Stimulated activated CD8-positive, alpha-beta memory T cell treated with anti-CD3 and anti-CD28 coated beads, Interleukin-7, amount 100 ng/mL, for 4 hours (primary cell): Measurements from ENCODE around the gene MAP7.
"Not testable (repeated sequence)": the region's sequence is repeated elsewhere in the genome, so short reads cannot be mapped to it uniquely, and the experiment has no call there.

Experiments
- DNase-seq, 2 donors: peaks; one replicate each; pipeline ENCODE4 v3.0.0-alpha.2; 2020; ENCODE audit warnings: low read depth in 2 of 2

Gene MAP7

GRCh38 chr6:136468711-136469110, 81.5 kb downstream of the MAP7 start:
- DNase-seq, result no peak

GRCh38 chr6:136467186-136467585, 83.0 kb downstream of the MAP7 start:
- no peak for DNase-seq

GRCh38 chr6:136466777-136467176, 83.4 kb downstream of the MAP7 start:
- no peak for DNase-seq

- DNase-seq, result no peak
Measured at GRCh38 chr6:136465766-136466303, 84.4 kb downstream of the MAP7 start.

- no peak for DNase-seq
Measured at GRCh38 chr6:136464874-136465273, 85.3 kb downstream of the MAP7 start.

GRCh38 chr6:136464148-136464547, 86.1 kb downstream of the MAP7 start:
- no peak for DNase-seq

- no peak for DNase-seq
Measured at GRCh38 chr6:136463743-136464142, 86.5 kb downstream of the MAP7 start.

GRCh38 chr6:136446579-136447187, 103.5 kb downstream of the MAP7 start:
- no peak for DNase-seq

GRCh38 chr6:136446145-136446544, 104.1 kb downstream of the MAP7 start:
- DNase-seq, result no peak

- no peak for DNase-seq
Measured at GRCh38 chr6:136445063-136445462, 105.2 kb downstream of the MAP7 start.

- no peak for DNase-seq
Measured at GRCh38 chr6:136440203-136440602, 110.0 kb downstream of the MAP7 start.

GRCh38 chr6:136439514-136440190, 110.6 kb downstream of the MAP7 start:
- DNase-seq, result no peak

GRCh38 chr6:136438441-136438840, 111.8 kb downstream of the MAP7 start:
- no peak for DNase-seq

- no peak for DNase-seq
Measured at GRCh38 chr6:136437246-136437645, 113.0 kb downstream of the MAP7 start.

GRCh38 chr6:136435101-136435500, 115.1 kb downstream of the MAP7 start:
- DNase-seq, result no peak

- DNase-seq, result not testable (repeated sequence)
Measured at GRCh38 chr6:136431306-136431705, 118.9 kb downstream of the MAP7 start.

GRCh38 chr6:136429264-136430065, 120.8 kb downstream of the MAP7 start:
- no peak for DNase-seq

GRCh38 chr6:136427378-136427717, 122.9 kb downstream of the MAP7 start:
- no peak for DNase-seq

- DNase-seq, result no peak
Measured at GRCh38 chr6:136426627-136427377, 123.4 kb downstream of the MAP7 start.

- DNase-seq, result no peak
Measured at GRCh38 chr6:136425793-136426192, 124.4 kb downstream of the MAP7 start.

- DNase-seq, result no peak
Measured at GRCh38 chr6:136424901-136425300, 125.3 kb downstream of the MAP7 start.

GRCh38 chr6:136424450-136424849, 125.8 kb downstream of the MAP7 start:
- no peak for DNase-seq
